Endothelial cell of umbilical vein (primary cell): ENCODE data around the gene SPINT2. TPM values are rescaled to one million over a fixed set of nuclear protein-coding genes. Genes with fewer than 3 reads are reported as not detected.

ENCODE experiments used
- BruUV-seq: library from RNA; stranded (reverse); fragments of 400-500 nt; replicated peaks from 2 replicates; lab custom pipeline; 2021; lab: Mats Ljungman, UMichigan
- CTCF ChIA-PET: fragments of 300-600, 350-600 bp; sonication (Branson Sonifier 250); formaldehyde crosslinking; loops from one replicate; lab custom pipeline; 2021; ENCODE audit warnings: antibody characterized with exemption, inconsistent platforms; lab: Charles Lee
- POLR2A ChIA-PET: fragments of 300-600, 350-600 bp; sonication (Branson Sonifier 250); formaldehyde crosslinking; loops from one replicate; lab custom pipeline; 2021; ENCODE audit warnings: antibody characterized with exemption, inconsistent platforms; lab: Charles Lee
- DNase-seq: peaks from one replicate; pipeline ENCODE4 v3.0.0-alpha.2; 2011; ENCODE audit warnings: low read depth, low spot score
- FAIRE-seq: peaks from 2 replicates; lab custom pipeline; 2011; peaks lifted over from hg19 to GRCh38; lab: Jason Lieb, UNC
- H2AFZ ChIP-seq: 2 replicates; pipeline ENCODE4 v1.6.0; 2012; ENCODE audit warnings: low read depth, low read length, control low read depth, inconsistent platforms
- H3K27ac ChIP-seq: 2 replicates; pipeline ENCODE4 v1.5.1; 2011; ENCODE audit warnings: low read depth, mild to moderate bottlenecking, control low read depth, low read length, moderate library complexity; ENCODE audit not compliant: insufficient read depth
- H3K27me3 ChIP-seq, 2 experiments: 2 replicates each; pipeline versions ENCODE4 v1.6.0 to v1.6.1; 2011; ENCODE audit warnings: low read length in 2 of 2, mixed read lengths in 1 of 2; ENCODE audit not compliant: control insufficient read depth in 2 of 2, insufficient read depth in 2 of 2
- H3K36me3 ChIP-seq, 2 experiments: 2 replicates in 1 of 2; 3 replicates in 1 of 2; pipeline ENCODE4 v1.5.1; 2011; ENCODE audit warnings: low read length in 2 of 2, mild to moderate bottlenecking in 1 of 2, moderate library complexity in 1 of 2; ENCODE audit not compliant: control insufficient read depth in 2 of 2, insufficient read depth in 2 of 2; ENCODE audit errors: extremely low read depth in 1 of 2
- H3K4me1 ChIP-seq: 3 replicates; pipeline ENCODE4 v1.5.1; 2011; ENCODE audit warnings: mild to moderate bottlenecking, low read length; ENCODE audit not compliant: control insufficient read depth, insufficient read depth; ENCODE audit errors: extremely low read depth
- H3K4me2 ChIP-seq: 2 replicates; pipeline ENCODE4 v1.6.1; 2011; ENCODE audit warnings: low read length, control low read depth, mixed read lengths; ENCODE audit not compliant: insufficient read depth
- H3K4me3 ChIP-seq, 3 experiments: fragments of 200-600 bp in 1 of 3; sonication (generic), shearing (Covaris generic) in 1 of 3; replicated peaks in 1 of 3; 2 replicates each; pipeline ENCODE4 v1.5.1; 2011 to 2016; ENCODE audit warnings: control low read depth in 3 of 3, low read length in 3 of 3, mild to moderate bottlenecking in 2 of 3, inconsistent platforms in 1 of 3, low read depth in 1 of 3, moderate library complexity in 1 of 3; ENCODE audit not compliant: insufficient read depth in 1 of 3
- H3K79me2 ChIP-seq: 2 replicates; pipeline ENCODE4 v1.6.0; 2012; ENCODE audit warnings: low read length, inconsistent platforms; ENCODE audit not compliant: control insufficient read depth, insufficient read depth
- H3K9ac ChIP-seq: replicated peaks from 2 replicates; pipeline ENCODE3; 2011; ENCODE audit warnings: low read length, control low read depth; ENCODE audit not compliant: insufficient read depth; ENCODE audit errors: extremely low read depth
- H3K9me1 ChIP-seq: replicated peaks from 3 replicates; pipeline ENCODE4 v1.6.0; 2011; ENCODE audit warnings: mild to moderate bottlenecking, low read length; ENCODE audit not compliant: control insufficient read depth, insufficient read depth; ENCODE audit errors: extremely low read depth
- H3K9me3 ChIP-seq: replicated peaks from 2 replicates; pipeline ENCODE4 v1.5.1; 2012; ENCODE audit warnings: low read length, inconsistent platforms; ENCODE audit not compliant: control insufficient read depth, insufficient read depth
- H4K20me1 ChIP-seq: replicated peaks from 2 replicates; pipeline ENCODE3; 2011; ENCODE audit warnings: mild to moderate bottlenecking, low read length; ENCODE audit not compliant: control insufficient read depth, insufficient read depth; ENCODE audit errors: extremely low read depth
- CTCF ChIP-seq, 2 donors: IDR thresholded peaks; 1 replicate in 1 of 2; 2 replicates in 1 of 2; pipeline ENCODE4 v1.5.1; 2011; ENCODE audit warnings: low read length in 2 of 2, mild to moderate bottlenecking in 2 of 2, moderate library complexity in 2 of 2, control low read depth in 1 of 2, inconsistent platforms in 1 of 2, low read depth in 1 of 2; ENCODE audit not compliant: insufficient read depth in 1 of 2; ENCODE audit errors: extremely low read depth in 1 of 2
- EZH2 ChIP-seq: IDR thresholded peaks from 2 replicates; pipeline ENCODE4 v1.6.1; 2012; ENCODE audit warnings: borderline replicate concordance, low read depth, mild to moderate bottlenecking, moderate library complexity, low read length, inconsistent platforms; ENCODE audit not compliant: severe bottlenecking
- FOS ChIP-seq: IDR thresholded peaks from 2 replicates; pipeline ENCODE4 v1.6.1; 2011; ENCODE audit warnings: mild to moderate bottlenecking, low read length, moderate library complexity, borderline replicate concordance; ENCODE audit not compliant: insufficient read depth
- GATA2 ChIP-seq: IDR thresholded peaks from 2 replicates; pipeline ENCODE4 v1.7.0; 2011; ENCODE audit warnings: low read depth, mild to moderate bottlenecking, moderate library complexity, mixed read lengths, low read length; ENCODE audit not compliant: insufficient read length, insufficient read depth
- JUN ChIP-seq: IDR thresholded peaks from 2 replicates; pipeline ENCODE4 v1.6.1; 2011; ENCODE audit warnings: borderline replicate concordance, low read depth; ENCODE audit not compliant: insufficient read length, insufficient read depth
- MAX ChIP-seq: IDR thresholded peaks from 2 replicates; pipeline ENCODE4 v1.6.1; 2011; ENCODE audit not compliant: insufficient read depth, insufficient read length
- MYC ChIP-seq: IDR thresholded peaks from one replicate; pipeline ENCODE4 v1.6.1; 2011; ENCODE audit warnings: mild to moderate bottlenecking, low read depth, low read length
- POLR2A ChIP-seq: IDR thresholded peaks from 2 replicates; pipeline ENCODE4 v1.6.1; 2012; ENCODE audit warnings: low read depth, mild to moderate bottlenecking, control low read depth, low read length
- POLR2AphosphoS5 ChIP-seq: IDR thresholded peaks from 2 replicates; pipeline ENCODE4 v1.6.1; 2012; ENCODE audit warnings: low read depth, mild to moderate bottlenecking, control low read depth, low read length, moderate library complexity; ENCODE audit not compliant: insufficient read depth
- dilution Hi-C: fragments of 300-500 bp; cut with MboI; formaldehyde crosslinking; loops from one replicate; pipeline ENCODE4 v1.15.0; 2019; ENCODE audit warnings: low sequenced_read_pairs; ENCODE audit not compliant: extremely low pct_ligation_motif_present
- intact Hi-C: fragments of 100-400 bp; cut with micrococcal nuclease; formaldehyde crosslinking; loops from one replicate; pipeline ENCODE4 v1.10.0; 2022
- polyA plus RNA-seq, 4 experiments: library from polyadenylated mRNA; depleted of rRNA in 3 of 4; stranded (reverse) in 3 of 4; unstranded in 1 of 4; fragments of >200 nt; gene quantifications; 2 replicates each; pipeline versions ENCODE4 v1.2.1 to v1.2.3, GENCODE V29; 2011 to 2012; ENCODE audit warnings: missing spikeins in 1 of 4
- total RNA-seq: library from RNA; stranded (reverse); gene quantifications from 2 replicates; pipeline ENCODE4 v1.2.3, GENCODE V29; 2021

Gene SPINT2
- total and polyA plus RNA-seq, 2 donors (not counting 3 experiments of a cell fraction or from before 2014, with no cell fraction given), result 28.9 to 46.6 TPM

- FAIRE-seq, result no peak
- intact Hi-C loops (no loop called here), dilution Hi-C loops (no loop called here)
- Histone ChIP-seq H3K9ac (no peak overlapping the region), H3K4me3 (no peak overlapping the region), H3K4me2 (no peak overlapping the region), H3K36me3 (no peaks in the 10 kb centered on the region), H2AFZ (no peak overlapping the region), H3K79me2 (no peaks in the 10 kb centered on the region), H3K4me1 (peaks cover 9% of the 10 kb centered on the region), H4K20me1 (no peaks in the 10 kb centered on the region), H3K27me3 (no peaks in the 10 kb centered on the region), H3K9me1 (no peaks in the 10 kb centered on the region), H3K9me3 (no peaks in the 10 kb centered on the region), H3K27ac (no peak overlapping the region)
- POLR2A ChIA-PET, result no interaction called here
- CTCF ChIA-PET, result interaction anchor here (2.1 to 8.5 kb wide), 2 partner anchors 87 kb away, joined by 10 to 123 read pairs; partner anchors contain the start of gene CATSPERG
- no peak for TF ChIP-seq MAX
- TF ChIP-seq JUN, result no peak
- no peak for TF ChIP-seq POLR2A
- peak; percentile 13 for TF ChIP-seq GATA2
- no peak for TF ChIP-seq POLR2AphosphoS5
- TF ChIP-seq EZH2, result no peak
- no peak for TF ChIP-seq FOS
- TF ChIP-seq CTCF (IDR thresholded peaks at IDR 0.05; ENCODE audit: extremely low read depth in 1 of 2, insufficient read depth in 1 of 2, low read depth in 1 of 2, low read length in 2 of 2), result no peak
- no peak for TF ChIP-seq MYC
- DNase-seq, result no peak
- no TSS peak for BruUV-seq
Observed at GRCh38 chr19:38247734-38248268, 16.6 kb upstream of the SPINT2 start.
